Mammary epithelial cell (primary cell): Measurements from ENCODE around the gene TRIAP1.

Experiments used
- CTCF ChIP-seq, 2 donors: IDR thresholded peaks in 1 of 2; conservative IDR thresholded peaks in 1 of 2; 2 replicates each; pipeline ENCODE4 v1.5.1; 2011 to 2012; ENCODE audit warnings: inconsistent platforms in 2 of 2, low read length in 2 of 2, mild to moderate bottlenecking in 2 of 2, control low read depth in 1 of 2, low read depth in 1 of 2; ENCODE audit not compliant: insufficient read depth in 1 of 2; ENCODE audit errors: extremely low read depth in 1 of 2
- EZH2 ChIP-seq: IDR thresholded peaks from 2 replicates; pipeline ENCODE4 v1.6.1; 2012; ENCODE audit warnings: low read length, inconsistent platforms, borderline replicate concordance

- TF ChIP-seq CTCF (conservative IDR thresholded peaks at IDR 0.05 in 1 of 2, IDR thresholded peaks at IDR 0.05 in 1 of 2; ENCODE audit: extremely low read depth in 1 of 2, insufficient read depth in 1 of 2, low read depth in 1 of 2, low read length in 2 of 2) (no peak), EZH2 (no peak)
Measured at GRCh38 chr12:120394483-120395367, 51.5 kb downstream of the TRIAP1 start.
